GM12878 (cell line): ENCODE measurements around the gene ELN. TPM values are rescaled to one million over a fixed set of nuclear protein-coding genes. Genes with fewer than 3 reads are reported as not detected.

Experiments used
- ATAC-seq: fragments of 200-7000 bp; cut with Tn5 transposase; 3 replicates; pipeline ENCODE4 v1.9.1; 2020; ENCODE audit warnings: mild to moderate bottlenecking, moderate library complexity
- BruUV-seq: library from RNA; stranded (reverse); fragments of 400-500 nt; replicated peaks from 2 replicates; lab custom pipeline; 2021; lab: Mats Ljungman, UMichigan
- CTCF ChIA-PET: fragments of 300-600 bp; sonication (Branson Sonifier 250); formaldehyde crosslinking; extraction: SDS; loops from one replicate; lab custom pipeline; 2021; ENCODE audit warnings: inconsistent platforms; lab: Yijun Ruan, JAX
- POLR2A ChIA-PET: fragments of 350-600 bp; formaldehyde crosslinking; extraction: SDS; loops from one replicate; lab custom pipeline; 2021; ENCODE audit warnings: inconsistent platforms; lab: Charles Lee
- RAD21 ChIA-PET: fragments of 300-600 bp; sonication (Branson Sonifier 250); formaldehyde crosslinking; loops from one replicate; lab custom pipeline; 2023; ENCODE audit warnings: antibody characterized with exemption; ENCODE audit not compliant: unreplicated experiment; lab: Charles Lee
- SMC1A ChIA-PET: fragments of 300-600 bp; sonication (Branson Sonifier 250); formaldehyde crosslinking; loops from one replicate; lab custom pipeline; 2023; ENCODE audit not compliant: unreplicated experiment, uncharacterized antibody; lab: Charles Lee
- DNase-seq: peaks from one replicate; pipeline ENCODE4 v3.0.0-alpha.2; 2011; ENCODE audit warnings: low read depth, low spot score
- FAIRE-seq: peaks from 3 replicates; lab custom pipeline; 2011; peaks lifted over from hg19 to GRCh38; lab: Jason Lieb, UNC
- H2AFZ ChIP-seq: 2 replicates; pipeline ENCODE4 v1.6.0; 2011; ENCODE audit warnings: low read depth, low read length, control low read depth; ENCODE audit not compliant: control insufficient read depth
- H3K27ac ChIP-seq: 2 replicates; pipeline ENCODE4 v1.5.1; 2011; ENCODE audit warnings: control low read depth; ENCODE audit not compliant: control insufficient read depth, insufficient read depth
- H3K27me3 ChIP-seq, 2 experiments: replicated peaks in 1 of 2; 2 replicates each; pipeline versions ENCODE4 v1.6.0 to v1.6.1; 2011; ENCODE audit warnings: low read length in 1 of 2; ENCODE audit not compliant: control insufficient read depth in 2 of 2, insufficient read depth in 2 of 2
- H3K36me3 ChIP-seq, 2 experiments: 2 replicates each; pipeline ENCODE4 v1.5.1; 2011; ENCODE audit warnings: low read length in 1 of 2; ENCODE audit not compliant: control insufficient read depth in 2 of 2, insufficient read depth in 2 of 2
- H3K4me1 ChIP-seq: 2 replicates; pipeline ENCODE4 v1.6.1; 2011; ENCODE audit warnings: mild to moderate bottlenecking, low read length, moderate library complexity, mixed read lengths; ENCODE audit not compliant: control insufficient read depth, insufficient read depth
- H3K4me2 ChIP-seq: 2 replicates; pipeline ENCODE4 v1.6.0; 2011; ENCODE audit warnings: control low read depth; ENCODE audit not compliant: control insufficient read depth, insufficient read depth
- H3K4me3 ChIP-seq: fragments of 200-600 bp; sonication (generic); 2 replicates; pipeline ENCODE4 v1.5.1; 2016
- H3K79me2 ChIP-seq: 2 replicates; pipeline ENCODE4 v1.6.0; 2011; ENCODE audit warnings: low read length; ENCODE audit not compliant: control insufficient read depth, insufficient read depth
- H3K9ac ChIP-seq: 2 replicates; pipeline ENCODE4 v1.8.0; 2011; ENCODE audit warnings: low read length, control low read depth, mixed read lengths; ENCODE audit not compliant: control insufficient read depth, insufficient read depth
- H3K9me3 ChIP-seq: replicated peaks from 3 replicates; pipeline ENCODE4 v1.5.1; 2011; ENCODE audit warnings: mild to moderate bottlenecking, low read length; ENCODE audit not compliant: control insufficient read depth, insufficient read depth
- H4K20me1 ChIP-seq: 2 replicates; pipeline ENCODE4 v1.6.0; 2011; ENCODE audit not compliant: control insufficient read depth, insufficient read depth
- CBX5 ChIP-seq: sonication (generic); IDR thresholded peaks from 2 replicates; pipeline ENCODE4 v1.6.1; 2016; ENCODE audit warnings: low read depth, moderate library complexity, mild to moderate bottlenecking, inconsistent platforms
- DPF2 ChIP-seq: fragments of 450-650 bp; IDR thresholded peaks from 2 replicates; pipeline ENCODE4 v1.6.1; 2017; ENCODE audit warnings: mild to moderate bottlenecking
- NFIC ChIP-seq: IDR thresholded peaks from 2 replicates; pipeline ENCODE4 v1.6.1; 2012; ENCODE audit warnings: low read depth, mild to moderate bottlenecking, inconsistent platforms, low read length, moderate library complexity
- PRDM15 ChIP-seq: fragments of 450-650 bp; formaldehyde crosslinking; IDR thresholded peaks from 2 replicates; pipeline ENCODE4 v1.4.0; 2020; ENCODE audit warnings: mild to moderate bottlenecking, moderate library complexity
- ZZZ3 ChIP-seq: IDR thresholded peaks from 2 replicates; pipeline ENCODE4 v1.6.1; 2011; ENCODE audit warnings: low read depth; ENCODE audit not compliant: control insufficient read depth, insufficient read length
- in situ Hi-C: fragments of 300-500 bp; cut with MboI; formaldehyde crosslinking; loops from 9 replicates; pipeline ENCODE4 v1.14.3; 2018; ENCODE audit warnings: mixed read lengths
- intact Hi-C: fragments of 100-400 bp; cut with micrococcal nuclease; formaldehyde crosslinking; loops from one replicate; pipeline ENCODE4 v1.14.2; 2022; ENCODE audit not compliant: unreplicated experiment
- polyA plus RNA-seq, 11 experiments: library from polyadenylated mRNA; depleted of rRNA in 4 of 11; unstranded in 6 of 11; stranded (reverse) in 5 of 11; fragments of >200 nt; fragmentation: Nextera tagmentation in 4 of 11; fragmentation: Illumina TruSeq in 1 of 11; extraction: Ambion mirVana in 4 of 11; extraction: Trizol in 1 of 11; gene quantifications; 1 replicate in 1 of 11; 2 replicates in 10 of 11; pipeline versions ENCODE4 v1.2.1 to v1.2.3, GENCODE V29; 2011 to 2016; ENCODE audit warnings: inconsistent platforms in 2 of 11, missing spikeins in 2 of 11, low read depth in 1 of 11
- total RNA-seq, 4 experiments: library from RNA; depleted of rRNA in 3 of 4; stranded (reverse); fragments of >200 nt in 3 of 4; fragmentation: Illumina TruSeq in 1 of 4; extraction: Trizol in 1 of 4; gene quantifications; 2 replicates each; pipeline versions ENCODE4 v1.2.1 to v1.2.3, GENCODE V29; 2013 to 2021
- TF ChIP-seq, protein P1 (sequence below): fragments of 450-650 bp; formaldehyde crosslinking; IDR thresholded peaks from 2 replicates; pipeline ENCODE4 v1.5.0; 2022; ENCODE audit warnings: mild to moderate bottlenecking, missing genetic modification characterization
- TF ChIP-seq, protein P2 (sequence below): fragments of 150-350 bp; IDR thresholded peaks from 2 replicates; pipeline ENCODE4 v1.6.1; 2016; ENCODE audit warnings: low read depth, low read length
- TF ChIP-seq, protein P3 (sequence below): IDR thresholded peaks from 2 replicates; pipeline ENCODE4 v1.6.1; 2011; ENCODE audit warnings: borderline replicate concordance, low read depth, mild to moderate bottlenecking, moderate library complexity, mixed read lengths, low read length; ENCODE audit not compliant: insufficient read depth; ENCODE audit errors: extremely low read length

ELN gene
- total and polyA plus RNA-seq, 10 of the 15 experiments (the other 5 are each of a cell fraction or from before 2014, with no cell fraction given) = 0.08 to 0.27 (median 0.23) TPM; not detected in 7

GRCh38 chr7:73994761-73995160 is 33.2 kb upstream of the ELN start:
- no peak for ATAC-seq
- no peak overlapping the region for H3K27ac ChIP-seq
- no peak for DNase-seq
- H3K9ac ChIP-seq = no peak overlapping the region
- ChIA-PET RAD21 (no interaction called here), POLR2A (no interaction called here), CTCF (no interaction called here), SMC1A (no interaction called here)
- no peaks in the 10 kb centered on the region for H3K27me3 ChIP-seq
- H3K4me1 ChIP-seq = no peaks in the 10 kb centered on the region
- in situ Hi-C loops (no loop called here), intact Hi-C loops (no loop called here)
- FAIRE-seq = no peak
- no peaks in the 10 kb centered on the region for H4K20me1 ChIP-seq
- no peak overlapping the region for H2AFZ ChIP-seq
- H3K4me3 ChIP-seq = no peak overlapping the region
- no peaks in the 10 kb centered on the region for H3K36me3 ChIP-seq
- no peaks in the 10 kb centered on the region for H3K79me2 ChIP-seq
- peaks cover 1% of the 10 kb centered on the region; the same call in 1 of the 3 replicates for H3K9me3 ChIP-seq
- no TSS peak for BruUV-seq
- H3K4me2 ChIP-seq = no peak overlapping the region
- TF ChIP-seq ZZZ3 (no peak), NFIC (no peak), CBX5 (no peak), DPF2 (no peak), PRDM15 (CRISPR knock-in tag) (no peak)
- TF ChIP-seq, protein P1, sequence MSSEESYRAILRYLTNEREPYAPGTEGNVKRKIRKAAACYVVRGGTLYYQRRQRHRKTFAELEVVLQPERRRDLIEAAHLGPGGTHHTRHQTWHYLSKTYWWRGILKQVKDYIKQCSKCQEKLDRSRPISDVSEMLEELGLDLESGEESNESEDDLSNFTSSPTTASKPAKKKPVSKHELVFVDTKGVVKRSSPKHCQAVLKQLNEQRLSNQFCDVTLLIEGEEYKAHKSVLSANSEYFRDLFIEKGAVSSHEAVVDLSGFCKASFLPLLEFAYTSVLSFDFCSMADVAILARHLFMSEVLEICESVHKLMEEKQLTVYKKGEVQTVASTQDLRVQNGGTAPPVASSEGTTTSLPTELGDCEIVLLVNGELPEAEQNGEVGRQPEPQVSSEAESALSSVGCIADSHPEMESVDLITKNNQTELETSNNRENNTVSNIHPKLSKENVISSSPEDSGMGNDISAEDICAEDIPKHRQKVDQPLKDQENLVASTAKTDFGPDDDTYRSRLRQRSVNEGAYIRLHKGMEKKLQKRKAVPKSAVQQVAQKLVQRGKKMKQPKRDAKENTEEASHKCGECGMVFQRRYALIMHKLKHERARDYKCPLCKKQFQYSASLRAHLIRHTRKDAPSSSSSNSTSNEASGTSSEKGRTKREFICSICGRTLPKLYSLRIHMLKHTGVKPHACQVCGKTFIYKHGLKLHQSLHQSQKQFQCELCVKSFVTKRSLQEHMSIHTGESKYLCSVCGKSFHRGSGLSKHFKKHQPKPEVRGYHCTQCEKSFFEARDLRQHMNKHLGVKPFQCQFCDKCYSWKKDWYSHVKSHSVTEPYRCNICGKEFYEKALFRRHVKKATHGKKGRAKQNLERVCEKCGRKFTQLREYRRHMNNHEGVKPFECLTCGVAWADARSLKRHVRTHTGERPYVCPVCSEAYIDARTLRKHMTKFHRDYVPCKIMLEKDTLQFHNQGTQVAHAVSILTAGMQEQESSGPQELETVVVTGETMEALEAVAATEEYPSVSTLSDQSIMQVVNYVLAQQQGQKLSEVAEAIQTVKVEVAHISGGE (CRISPR knock-in tag) = no peak
- TF ChIP-seq, protein P2, sequence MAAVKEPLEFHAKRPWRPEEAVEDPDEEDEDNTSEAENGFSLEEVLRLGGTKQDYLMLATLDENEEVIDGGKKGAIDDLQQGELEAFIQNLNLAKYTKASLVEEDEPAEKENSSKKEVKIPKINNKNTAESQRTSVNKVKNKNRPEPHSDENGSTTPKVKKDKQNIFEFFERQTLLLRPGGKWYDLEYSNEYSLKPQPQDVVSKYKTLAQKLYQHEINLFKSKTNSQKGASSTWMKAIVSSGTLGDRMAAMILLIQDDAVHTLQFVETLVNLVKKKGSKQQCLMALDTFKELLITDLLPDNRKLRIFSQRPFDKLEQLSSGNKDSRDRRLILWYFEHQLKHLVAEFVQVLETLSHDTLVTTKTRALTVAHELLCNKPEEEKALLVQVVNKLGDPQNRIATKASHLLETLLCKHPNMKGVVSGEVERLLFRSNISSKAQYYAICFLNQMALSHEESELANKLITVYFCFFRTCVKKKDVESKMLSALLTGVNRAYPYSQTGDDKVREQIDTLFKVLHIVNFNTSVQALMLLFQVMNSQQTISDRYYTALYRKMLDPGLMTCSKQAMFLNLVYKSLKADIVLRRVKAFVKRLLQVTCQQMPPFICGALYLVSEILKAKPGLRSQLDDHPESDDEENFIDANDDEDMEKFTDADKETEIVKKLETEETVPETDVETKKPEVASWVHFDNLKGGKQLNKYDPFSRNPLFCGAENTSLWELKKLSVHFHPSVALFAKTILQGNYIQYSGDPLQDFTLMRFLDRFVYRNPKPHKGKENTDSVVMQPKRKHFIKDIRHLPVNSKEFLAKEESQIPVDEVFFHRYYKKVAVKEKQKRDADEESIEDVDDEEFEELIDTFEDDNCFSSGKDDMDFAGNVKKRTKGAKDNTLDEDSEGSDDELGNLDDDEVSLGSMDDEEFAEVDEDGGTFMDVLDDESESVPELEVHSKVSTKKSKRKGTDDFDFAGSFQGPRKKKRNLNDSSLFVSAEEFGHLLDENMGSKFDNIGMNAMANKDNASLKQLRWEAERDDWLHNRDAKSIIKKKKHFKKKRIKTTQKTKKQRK = no peak
- TF ChIP-seq, protein P3, sequence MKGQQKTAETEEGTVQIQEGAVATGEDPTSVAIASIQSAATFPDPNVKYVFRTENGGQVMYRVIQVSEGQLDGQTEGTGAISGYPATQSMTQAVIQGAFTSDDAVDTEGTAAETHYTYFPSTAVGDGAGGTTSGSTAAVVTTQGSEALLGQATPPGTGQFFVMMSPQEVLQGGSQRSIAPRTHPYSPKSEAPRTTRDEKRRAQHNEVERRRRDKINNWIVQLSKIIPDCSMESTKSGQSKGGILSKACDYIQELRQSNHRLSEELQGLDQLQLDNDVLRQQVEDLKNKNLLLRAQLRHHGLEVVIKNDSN = no peak
